LoVo (cell line): ENCODE data around the gene KLHL29.

Source experiments
- DNase-seq: peaks from one replicate; pipeline ENCODE4 v3.0.0-alpha.2; 2016; ENCODE audit warnings: low spot score

KLHL29 gene

DNA sequence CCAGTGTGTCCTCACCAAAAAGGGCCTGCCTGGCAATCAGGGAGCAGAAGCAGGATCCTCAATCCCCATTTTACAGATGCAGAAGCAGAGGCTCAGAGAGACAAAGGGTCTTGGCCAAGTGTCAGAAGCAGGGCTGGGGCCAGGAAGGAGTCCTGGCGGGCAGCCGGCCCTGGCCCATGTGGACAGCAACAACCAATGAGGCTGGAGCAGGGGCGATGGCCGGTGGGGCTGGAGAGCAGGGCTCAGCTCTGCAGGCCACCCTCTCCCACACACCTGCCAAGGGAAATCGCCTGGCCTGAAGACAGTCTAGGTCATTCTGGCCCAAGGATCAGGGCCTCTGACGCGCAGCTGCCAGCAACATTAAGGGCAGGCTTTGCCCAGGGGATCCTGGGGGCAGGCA is 298.0 kb downstream of the KLHL29 start:
- DNase-seq, result no peak

DNA sequence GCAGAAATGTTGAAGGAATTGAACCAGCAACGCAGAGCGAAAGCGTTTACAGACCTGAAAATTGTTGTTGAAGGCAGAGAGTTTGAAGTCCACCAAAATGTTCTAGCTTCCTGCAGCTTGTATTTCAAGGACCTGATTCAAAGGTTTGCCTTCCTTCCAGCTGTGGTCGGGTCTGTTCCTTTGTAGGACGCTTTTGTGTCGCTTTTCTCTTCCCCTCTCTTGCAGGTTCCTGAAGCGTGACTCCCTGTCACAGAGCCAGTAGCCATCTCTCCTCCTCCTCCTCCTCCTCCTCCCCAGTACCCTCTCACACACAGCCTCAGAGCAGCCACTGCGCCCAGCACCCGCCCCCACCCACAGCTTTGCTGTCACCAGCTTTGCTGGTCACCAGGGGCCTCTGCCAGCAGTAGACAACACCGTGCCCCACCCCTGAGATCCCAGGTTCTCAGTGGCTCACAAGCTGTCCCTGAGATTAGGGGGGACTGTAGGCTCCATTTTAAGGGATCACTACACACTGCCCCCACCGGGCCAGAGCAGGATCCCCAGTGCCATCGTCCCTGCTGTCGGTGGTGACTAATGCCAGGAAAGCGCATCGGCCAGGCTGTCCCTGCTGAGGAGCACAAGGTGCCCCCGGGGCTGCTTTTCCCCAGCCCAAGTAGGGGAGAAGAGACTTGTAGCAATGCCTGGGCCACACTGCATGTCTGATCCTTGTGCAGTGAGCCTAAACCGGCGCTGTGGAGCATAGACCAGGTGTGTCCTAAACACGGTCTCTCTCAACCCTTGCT is 299.6 kb downstream of the KLHL29 start:
- no peak for DNase-seq

DNA sequence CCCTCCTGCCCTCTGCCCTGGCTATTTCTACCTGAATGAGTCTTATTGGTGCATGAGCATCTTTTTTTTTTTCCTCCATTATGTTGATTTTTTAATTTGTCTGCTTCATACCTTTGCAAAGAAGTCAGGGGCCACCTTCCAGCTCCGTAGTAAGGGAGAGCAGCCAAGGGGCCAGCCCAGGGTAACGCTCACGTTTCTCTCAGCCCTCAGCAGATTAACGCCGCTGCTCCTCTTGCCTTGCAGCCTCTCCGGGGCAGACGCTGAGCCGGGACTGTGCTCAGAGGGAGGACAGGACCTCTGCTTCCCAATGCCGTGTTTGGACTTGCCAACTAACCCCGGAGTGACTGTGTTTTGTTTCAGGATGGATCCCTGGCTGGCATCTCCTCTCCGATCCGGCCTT is 300.2 kb downstream of the KLHL29 start:
- DNase-seq, result no peak

DNA sequence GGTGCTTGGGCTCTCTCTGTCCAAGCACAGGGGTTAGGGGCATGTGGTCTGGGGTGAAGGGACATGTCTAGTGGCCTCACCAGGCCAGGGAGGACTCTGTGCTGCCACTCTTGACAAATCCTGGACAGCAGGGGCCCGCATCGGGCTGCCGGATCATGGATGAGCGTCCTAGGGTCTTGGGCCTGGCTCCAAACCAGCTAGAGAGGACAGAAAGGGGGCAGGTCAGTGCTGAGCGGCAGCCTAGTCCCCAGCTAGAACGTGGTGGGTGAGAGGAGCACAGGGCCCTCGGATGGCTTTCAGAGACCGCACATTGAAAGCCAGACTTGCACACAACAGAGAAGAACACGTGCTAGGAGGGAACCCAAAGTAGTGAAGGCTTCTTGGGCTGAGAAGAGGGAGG is 300.7 kb downstream of the KLHL29 start:
- no peak for DNase-seq

DNA sequence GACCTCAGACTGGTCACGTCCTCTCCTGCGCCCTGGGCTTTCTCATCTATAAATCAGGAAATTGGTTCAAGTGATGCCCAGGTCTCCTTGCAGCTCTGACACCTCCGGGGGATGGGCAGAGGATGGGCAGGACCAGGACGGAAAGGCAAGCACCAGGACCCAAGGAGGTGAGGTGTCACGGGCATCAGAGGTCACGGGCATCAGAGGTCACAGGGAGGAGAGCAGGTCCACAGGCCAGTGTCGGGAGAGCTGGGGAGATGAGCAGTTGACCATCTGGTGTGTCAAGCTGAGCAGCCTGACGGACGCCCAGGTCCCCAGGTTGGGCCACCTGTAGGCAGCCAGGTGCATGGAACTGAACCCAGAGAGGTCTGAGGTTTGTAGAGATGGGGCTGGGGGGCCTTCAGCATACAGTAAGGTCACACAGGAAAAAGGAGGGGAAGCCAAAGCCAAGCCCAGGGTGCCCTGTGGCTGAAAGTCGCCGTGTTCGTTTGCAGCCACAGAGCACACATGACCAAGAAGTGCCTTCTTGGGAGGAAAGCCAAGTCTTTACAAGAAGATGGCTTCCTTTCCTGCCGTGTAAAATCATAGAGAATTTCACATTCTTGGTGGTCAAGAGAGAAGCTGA is 301.5 kb downstream of the KLHL29 start:
- no peak for DNase-seq

DNA sequence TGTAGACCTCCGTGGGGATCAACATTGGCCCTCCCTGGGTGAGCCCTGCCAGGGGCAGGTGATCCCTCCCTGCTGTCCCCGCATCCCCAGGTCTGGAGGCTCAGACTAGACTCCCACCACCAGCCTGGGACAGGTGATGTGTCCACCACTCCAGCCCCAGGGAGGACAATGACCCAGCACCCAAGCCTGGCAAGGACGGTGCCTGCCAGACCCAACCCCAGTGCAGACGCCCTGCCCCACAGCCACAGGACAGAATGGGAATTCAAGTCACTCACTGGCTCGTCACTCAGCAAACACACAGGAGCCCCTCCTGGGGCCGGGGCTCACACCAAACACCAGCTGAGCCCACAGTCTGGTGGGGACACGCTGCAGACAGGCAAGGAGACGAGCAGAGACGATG is 302.2 kb downstream of the KLHL29 start:
- no peak for DNase-seq

DNA sequence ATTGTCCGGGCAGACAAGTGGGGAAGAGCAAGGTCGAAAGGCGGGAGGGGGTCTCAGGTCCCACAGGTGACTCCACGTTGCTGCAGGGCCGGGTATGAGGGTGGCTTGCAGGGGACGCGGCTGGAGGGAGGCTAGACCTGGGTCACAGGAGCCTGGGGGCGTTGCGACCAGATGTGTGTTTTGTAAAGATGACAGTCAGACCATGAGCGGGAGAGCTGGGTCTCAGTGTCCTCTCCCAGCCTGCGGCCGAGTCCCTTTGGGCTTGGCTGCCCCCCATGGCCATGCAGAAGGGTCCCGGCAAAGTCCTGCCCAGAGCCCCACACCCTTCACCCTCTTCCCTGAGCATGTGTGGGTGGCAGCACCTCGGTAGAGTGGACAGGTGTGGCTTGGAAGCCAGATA is 302.7 kb downstream of the KLHL29 start:
- DNase-seq, result no peak

DNA sequence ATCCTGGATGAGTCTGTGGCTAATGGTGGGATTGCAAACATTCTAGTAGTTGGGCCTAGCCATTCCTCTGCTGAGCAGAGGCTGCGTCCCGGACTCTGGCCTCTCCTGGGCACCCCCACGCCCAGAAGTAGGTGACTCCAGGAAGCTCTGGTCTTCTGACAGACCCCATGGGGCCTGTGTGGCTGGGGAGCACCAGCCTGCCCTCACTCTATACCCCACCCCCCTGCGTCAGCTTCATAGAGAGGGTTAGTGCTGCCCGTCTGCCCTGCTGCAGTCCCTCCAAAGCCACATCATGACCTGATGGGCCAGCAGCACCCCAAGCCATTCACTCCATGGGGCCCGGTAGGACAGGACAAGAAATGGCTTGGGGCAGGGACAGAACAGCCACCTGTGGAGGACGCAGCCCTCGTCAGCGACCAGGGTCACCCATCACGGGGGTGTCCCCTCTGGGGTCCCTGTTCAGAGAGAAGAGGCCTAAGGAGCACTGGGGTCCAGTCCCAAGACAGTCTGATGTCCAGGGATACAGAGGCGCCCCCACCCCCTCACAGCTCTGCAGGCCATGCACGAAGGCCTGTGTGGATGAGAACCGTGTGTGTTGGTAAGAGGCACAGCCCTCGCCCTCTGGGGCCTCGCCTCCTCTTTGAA is 303.6 kb downstream of the KLHL29 start:
- no peak for DNase-seq

DNA sequence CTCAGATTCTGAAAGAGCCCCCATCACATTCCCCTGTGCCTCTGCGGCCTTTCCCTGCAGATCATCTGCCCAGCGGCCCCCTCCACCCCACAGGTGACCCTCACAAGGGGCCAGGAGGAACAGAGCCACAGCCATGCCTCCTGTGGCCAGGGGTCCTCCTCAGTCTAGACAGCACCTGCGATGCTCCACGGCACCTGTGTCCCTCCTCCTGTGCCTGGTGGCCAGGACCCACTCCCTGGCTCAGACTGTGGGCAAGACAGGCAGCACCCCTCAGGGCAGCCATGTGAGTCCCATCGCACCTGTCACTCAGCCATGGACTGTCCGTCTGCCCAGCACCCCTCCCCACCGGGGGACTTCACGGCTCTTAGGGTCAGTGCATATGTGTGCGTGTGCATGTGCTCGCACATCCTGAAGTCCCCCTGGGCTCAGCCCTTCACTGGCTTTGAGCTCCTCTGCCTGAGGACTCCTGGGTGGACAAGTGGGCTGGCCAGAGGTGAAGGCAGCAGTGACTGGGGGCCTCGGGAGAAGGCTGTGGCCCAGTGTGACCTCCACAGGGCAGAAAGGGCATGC is 304.2 kb downstream of the KLHL29 start:
- no peak for DNase-seq

DNA sequence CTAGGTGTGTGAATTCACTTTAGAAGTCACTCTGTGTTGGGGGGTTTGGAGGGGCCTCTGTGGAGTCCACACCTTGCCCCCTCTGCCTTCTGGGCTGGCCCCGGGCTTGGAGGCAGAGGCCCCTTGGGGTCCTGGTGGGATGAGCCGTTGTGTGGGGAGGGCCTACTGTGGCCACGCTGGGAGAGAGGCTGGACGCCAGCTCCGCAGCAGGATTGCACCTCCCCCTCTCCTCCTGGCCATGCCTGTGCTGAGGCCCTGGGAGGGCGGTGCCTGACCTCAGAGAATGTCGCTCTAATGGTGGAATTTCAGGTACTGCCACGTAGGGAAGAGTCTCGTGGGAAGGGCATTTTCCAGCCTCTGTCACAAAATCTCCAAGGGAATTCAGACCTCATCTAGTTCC is 304.9 kb downstream of the KLHL29 start:
- DNase-seq, result no peak

DNA sequence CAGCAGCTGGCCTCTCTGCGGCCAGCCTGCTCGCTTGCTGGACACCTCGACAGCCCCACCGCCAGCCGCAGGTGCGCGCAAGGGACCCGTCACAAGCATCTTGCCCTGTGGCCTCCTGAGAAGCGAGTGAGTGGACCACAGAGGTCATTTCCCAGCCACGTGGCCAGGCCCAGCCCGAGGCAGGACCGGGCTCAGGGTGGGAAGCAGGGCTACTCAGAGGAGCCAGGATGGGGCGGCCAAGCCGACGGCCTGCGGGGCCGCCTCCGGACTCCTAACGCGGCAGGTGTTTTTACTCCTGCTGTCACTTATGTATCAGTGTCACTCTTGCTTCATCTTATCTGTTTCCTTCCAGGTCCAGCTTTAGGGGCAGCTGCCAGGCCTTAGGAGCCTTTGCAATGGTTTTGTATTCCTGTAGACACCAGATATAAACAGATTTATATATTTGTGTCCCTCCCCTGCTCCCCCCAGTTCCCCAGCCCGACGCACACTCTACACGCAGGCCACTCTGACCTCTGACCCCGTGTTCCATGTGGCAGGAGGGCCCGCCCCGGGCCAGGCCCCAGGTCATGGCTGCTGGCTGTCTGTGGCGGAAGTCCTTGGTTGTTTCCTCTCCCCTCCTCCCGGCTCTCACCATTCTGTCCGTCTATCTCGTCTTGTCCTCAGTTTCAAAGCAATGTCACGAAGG is 305.6 kb downstream of the KLHL29 start:
- no peak for DNase-seq

DNA sequence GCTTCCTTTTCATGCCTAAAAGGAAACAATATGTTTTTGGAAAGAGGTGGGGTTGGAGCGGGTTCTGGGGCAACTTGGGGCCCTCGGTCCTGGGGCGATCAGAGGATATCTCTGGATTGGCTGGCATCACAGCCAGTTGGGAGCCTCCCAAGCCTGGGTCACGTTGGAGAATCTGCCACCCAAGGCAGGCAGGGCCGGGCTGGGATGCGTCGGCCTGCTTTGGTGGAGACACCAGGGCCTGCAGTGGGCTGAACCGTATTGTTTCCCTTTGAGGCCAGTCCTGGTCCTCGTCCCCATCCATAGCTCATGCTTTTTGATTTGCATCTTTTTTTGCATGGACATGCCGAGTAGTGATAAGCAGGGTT is 306.1 kb downstream of the KLHL29 start:
- no peak for DNase-seq

DNA sequence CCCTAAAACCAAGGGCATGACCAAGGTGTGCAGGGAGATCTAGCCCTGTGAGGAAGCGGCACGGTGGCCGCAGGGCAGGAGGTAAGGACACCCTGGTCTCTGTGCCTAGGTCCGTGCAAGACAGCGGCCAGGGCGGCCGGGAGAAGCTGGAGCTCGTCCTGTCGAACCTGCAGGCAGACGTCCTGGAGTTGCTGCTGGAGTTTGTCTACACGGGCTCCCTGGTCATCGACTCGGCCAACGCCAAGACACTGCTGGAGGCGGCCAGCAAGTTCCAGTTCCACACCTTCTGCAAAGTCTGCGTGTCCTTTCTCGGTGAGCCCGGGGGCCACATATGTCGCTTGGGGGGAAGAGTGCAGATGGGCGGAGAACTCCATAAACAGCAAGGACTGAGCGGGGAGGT is 306.6 kb downstream of the KLHL29 start:
- DNase-seq, result no peak

DNA sequence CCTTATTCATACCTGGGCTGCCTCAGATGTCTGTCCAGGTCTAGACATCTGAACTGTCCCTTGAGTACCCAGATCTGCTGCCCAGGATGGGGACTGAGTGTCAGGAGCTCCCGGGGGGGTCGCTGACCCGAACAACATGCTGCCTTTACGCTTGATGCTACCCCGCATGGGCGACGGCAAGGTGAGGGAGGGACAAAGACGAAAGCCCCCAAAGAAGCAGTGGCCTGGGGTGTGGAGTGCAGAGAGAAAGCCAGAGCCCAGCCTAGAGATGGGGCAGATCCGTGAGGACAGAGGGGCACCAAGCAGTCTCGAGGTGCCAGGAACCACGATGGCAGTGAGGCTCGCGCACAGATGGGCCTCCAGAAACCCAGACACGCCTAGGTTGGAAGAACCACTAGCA is 307.3 kb downstream of the KLHL29 start:
- DNase-seq, result no peak

DNA sequence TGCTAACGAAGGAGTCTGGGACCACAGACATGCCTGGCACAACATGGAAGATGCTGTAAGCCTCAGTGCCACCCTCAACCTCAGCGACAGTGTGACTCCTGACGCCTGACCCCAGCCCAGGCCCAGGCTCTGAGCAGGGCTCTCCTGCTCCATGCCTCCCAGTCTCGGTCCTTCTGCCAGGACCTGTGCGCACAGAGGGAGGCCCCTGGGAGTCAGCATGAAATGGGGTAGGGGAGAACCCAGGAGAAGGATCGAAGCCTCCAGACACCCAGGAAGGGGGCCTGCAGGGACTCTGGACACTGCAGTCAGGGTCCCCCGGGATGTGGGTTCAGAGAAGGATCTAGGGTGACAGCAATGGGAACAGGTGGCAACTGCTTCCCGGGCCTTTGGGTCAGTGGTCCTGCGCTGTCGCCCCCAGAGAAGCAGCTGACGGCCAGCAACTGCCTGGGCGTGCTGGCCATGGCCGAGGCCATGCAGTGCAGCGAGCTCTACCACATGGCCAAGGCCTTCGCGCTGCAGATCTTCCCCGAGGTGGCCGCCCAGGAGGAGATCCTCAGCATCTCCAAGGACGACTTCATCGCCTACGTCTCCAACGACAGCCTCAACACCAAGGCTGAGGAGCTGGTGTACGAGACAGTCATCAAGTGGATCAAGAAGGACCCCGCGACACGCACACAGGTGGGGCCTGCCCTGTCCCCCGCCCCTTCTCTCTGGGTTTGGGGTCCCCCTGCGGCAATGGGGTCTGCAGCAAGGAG is 308.0 kb downstream of the KLHL29 start:
- no peak for DNase-seq

DNA sequence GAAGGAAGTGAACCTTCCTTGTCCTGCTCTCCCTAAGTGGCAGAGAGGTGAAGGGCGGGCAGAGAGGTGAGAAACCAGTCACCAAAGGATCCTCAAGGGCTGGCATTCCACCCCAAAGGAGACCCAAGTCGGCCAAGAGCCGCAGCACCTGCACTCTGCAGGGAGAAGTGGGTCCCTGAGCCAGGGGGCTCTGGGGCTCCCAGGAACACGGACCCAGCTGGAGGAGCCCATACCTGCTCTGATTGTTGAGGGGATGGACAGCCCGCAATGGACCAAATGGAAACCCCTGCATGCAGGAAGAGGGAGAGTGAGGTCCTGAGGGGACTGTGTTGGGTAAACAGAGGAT is 308.6 kb downstream of the KLHL29 start:
- no peak for DNase-seq

DNA sequence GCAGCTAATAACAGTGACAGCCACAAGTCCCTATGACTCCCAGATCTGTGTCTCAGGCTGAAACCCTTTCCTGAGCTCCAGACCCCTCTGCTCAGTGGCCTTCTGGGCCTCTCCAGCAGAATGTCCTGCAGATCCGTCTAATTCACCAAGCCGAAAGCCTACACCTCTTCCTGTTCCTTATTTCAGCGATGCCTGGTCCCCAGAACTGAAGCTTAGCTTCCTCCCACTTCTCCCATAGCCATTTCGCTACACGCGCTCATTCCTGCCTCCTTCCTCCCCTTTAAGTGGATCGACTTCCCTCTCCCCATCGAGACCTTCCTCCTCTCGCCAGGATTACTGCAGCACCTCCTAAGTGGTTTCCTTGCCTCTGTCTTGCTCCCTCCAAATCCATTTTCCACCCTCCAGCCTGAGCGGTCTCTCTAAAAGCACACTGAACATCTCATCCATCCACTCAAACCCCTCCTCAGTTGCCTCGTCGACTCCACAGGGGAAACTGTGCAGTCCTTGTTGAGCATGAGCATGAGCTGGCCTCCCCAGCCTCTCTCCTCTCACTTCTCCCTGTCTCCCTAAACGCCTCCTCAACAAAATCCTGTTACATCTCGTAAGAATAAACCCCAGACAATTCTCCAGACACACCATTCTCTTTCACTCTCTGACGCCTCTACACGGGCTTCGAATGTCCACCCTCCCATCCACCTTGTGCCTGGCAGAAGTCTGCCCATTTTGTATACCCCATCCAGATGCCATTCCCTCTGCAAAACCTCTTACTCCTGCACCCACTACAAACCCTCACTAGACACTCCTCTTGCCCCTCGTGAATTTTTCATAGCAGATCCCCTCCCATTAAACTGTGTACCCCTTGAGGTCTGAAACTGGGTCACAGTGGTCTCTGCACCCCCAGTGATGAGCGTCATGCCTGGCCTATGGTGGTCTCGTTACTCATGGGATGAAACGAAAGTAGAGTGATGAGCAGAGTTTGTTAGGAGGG is 309.4 kb downstream of the KLHL29 start:
- no peak for DNase-seq

DNA sequence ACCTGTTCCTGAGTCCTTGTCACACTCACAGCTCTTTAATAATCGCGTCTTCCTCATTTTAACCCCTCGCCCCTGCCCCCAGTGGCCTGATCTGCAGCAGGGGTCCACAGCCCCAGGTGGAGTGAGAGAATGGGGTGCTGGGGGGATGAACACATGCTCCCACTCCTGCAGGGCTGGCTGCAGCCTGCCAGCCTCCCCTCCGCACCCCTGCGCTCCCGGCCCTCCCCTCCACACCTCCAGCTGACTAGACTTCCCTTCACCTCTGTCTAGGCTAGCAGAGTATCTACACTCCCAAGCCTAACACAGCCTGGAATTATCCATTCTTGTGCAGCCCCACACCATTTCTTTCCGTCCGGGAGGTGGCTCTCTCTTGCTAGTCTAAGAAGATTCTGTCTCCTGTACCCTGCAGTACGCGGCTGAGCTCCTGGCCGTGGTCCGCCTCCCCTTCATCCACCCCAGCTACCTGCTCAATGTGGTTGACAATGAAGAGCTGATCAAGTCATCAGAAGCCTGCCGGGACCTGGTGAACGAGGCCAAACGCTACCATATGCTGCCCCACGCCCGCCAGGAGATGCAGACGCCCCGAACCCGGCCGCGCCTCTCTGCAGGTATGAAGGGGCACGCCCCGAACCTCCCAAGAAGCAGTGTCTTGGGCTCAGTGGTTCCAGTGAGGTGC is 310.4 kb downstream of the KLHL29 start:
- no peak for DNase-seq

DNA sequence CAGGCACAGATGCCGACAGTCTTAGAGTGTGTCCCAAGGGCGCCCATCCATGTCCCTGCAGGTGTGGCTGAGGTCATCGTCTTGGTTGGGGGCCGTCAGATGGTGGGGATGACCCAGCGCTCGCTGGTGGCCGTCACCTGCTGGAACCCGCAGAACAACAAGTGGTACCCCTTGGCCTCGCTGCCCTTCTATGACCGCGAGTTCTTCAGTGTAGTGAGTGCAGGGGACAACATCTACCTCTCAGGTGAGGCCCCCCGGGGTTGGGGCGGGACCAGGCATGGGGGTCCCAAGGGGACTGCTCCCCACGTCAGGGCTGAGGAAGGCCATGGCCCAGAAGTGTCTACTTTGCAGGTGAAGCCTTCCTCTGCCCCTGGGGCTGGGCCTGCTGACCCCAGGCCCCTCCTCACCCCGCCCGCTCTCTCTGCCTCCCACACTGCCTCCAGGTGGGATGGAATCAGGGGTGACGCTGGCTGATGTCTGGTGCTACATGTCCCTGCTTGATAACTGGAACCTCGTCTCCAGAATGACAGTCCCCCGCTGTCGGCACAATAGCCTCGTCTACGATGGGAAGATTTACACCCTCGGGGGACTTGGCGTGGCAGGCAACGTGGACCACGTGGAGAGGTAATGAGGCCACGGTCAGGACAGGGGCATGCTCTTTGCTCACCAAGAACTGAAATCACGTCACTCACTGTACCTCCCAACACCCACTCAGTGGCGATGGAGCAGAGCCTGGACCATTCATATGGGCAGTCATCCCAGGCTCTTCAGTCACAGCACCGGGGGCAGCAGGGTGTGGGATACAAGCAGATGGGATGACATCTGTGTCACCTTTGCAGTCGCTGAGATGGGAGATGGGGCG is 311.1 kb downstream of the KLHL29 start:
- no peak for DNase-seq
